Measurements from ENCODE around the gene EHMT2.

GRCh38 chr6:31946370-31946885 is 48.9 kb upstream of the EHMT2 start:
- TF ChIP-seq CTCF (IDR thresholded peaks at IDR 0.05) (no peak), POLR2A (IDR thresholded peaks at IDR 0.05) (no peak)
